SK-N-SH (cell line): ENCODE results near the gene GALC. TPM values are rescaled to one million over a fixed set of nuclear protein-coding genes. Genes with fewer than 3 reads are reported as not detected.

Experiments
- CTCF ChIA-PET: fragments of 300-600, 350-600 bp; formaldehyde crosslinking; extraction: SDS; loops from one replicate; lab custom pipeline; 2021; lab: Yijun Ruan, JAX
- POLR2A ChIA-PET: fragments of 350-600 bp; sonication (Branson Sonifier 250); formaldehyde crosslinking; extraction: SDS; loops from one replicate; lab custom pipeline; 2020; ENCODE audit warnings: antibody characterized with exemption, inconsistent platforms; lab: Yijun Ruan, JAX
- DNase-seq: peaks from one replicate; pipeline ENCODE4 v3.0.0; 2012
- H2AFZ ChIP-seq: fragments of 200-600 bp; sonication (generic); 2 replicates; pipeline ENCODE4 v1.8.1; 2016; ENCODE audit warnings: antibody characterized with exemption, mild to moderate bottlenecking, low read depth
- H3F3A ChIP-seq: fragments of 200-600 bp; sonication (generic); replicated peaks from 2 replicates; pipeline ENCODE3; 2016; ENCODE audit warnings: antibody characterized with exemption, mild to moderate bottlenecking; ENCODE audit not compliant: insufficient read depth
- H3K27ac ChIP-seq, 2 experiments: fragments of 200-500 bp in 1 of 2; fragments of 200-600 bp in 1 of 2; sonication (Bioruptor generic) in 1 of 2; sonication (generic), shearing (Covaris generic) in 1 of 2; 2 replicates each; pipeline versions ENCODE4 v1.5.1 to v1.6.1; 2014 to 2016; ENCODE audit warnings: low read depth in 2 of 2, inconsistent platforms in 1 of 2, low read length in 1 of 2, mild to moderate bottlenecking in 1 of 2, mixed read lengths in 1 of 2
- H3K27me3 ChIP-seq: fragments of 200-600 bp; sonication (generic), shearing (Covaris generic); 2 replicates; pipeline ENCODE4 v1.6.1; 2016; ENCODE audit warnings: mixed run types; ENCODE audit not compliant: insufficient read depth
- H3K36me3 ChIP-seq, 2 experiments: fragments of 200-500 bp in 1 of 2; fragments of 200-600 bp in 1 of 2; sonication (Bioruptor generic) in 1 of 2; sonication (generic) in 1 of 2; replicated peaks in 1 of 2; 2 replicates each; pipeline versions ENCODE3 to v1.5.1; 2014 to 2016; ENCODE audit warnings: low read length in 1 of 2, mild to moderate bottlenecking in 1 of 2; ENCODE audit not compliant: insufficient read depth in 2 of 2, control insufficient read depth in 1 of 2
- H3K4me1 ChIP-seq, 2 experiments: fragments of 200-500 bp in 1 of 2; fragments of 200-600 bp in 1 of 2; sonication (Bioruptor generic) in 1 of 2; sonication (generic), shearing (Covaris generic) in 1 of 2; 2 replicates each; pipeline versions ENCODE4 v1.5.1 to v1.6.1; 2014 to 2016; ENCODE audit warnings: low read depth in 1 of 2, low read length in 1 of 2, mixed run types in 1 of 2; ENCODE audit not compliant: insufficient read depth in 2 of 2, control insufficient read depth in 1 of 2
- H3K4me2 ChIP-seq: fragments of 200-600 bp; sonication (generic), shearing (Covaris generic); 2 replicates; pipeline ENCODE4 v1.6.1; 2017; ENCODE audit warnings: mixed run types
- H3K4me3 ChIP-seq, 2 experiments: fragments of 200-500 bp in 1 of 2; fragments of 200-600 bp in 1 of 2; sonication (Bioruptor generic) in 1 of 2; sonication (generic), shearing (Covaris generic) in 1 of 2; 2 replicates each; pipeline versions ENCODE4 v1.5.1 to v1.8.1; 2014 to 2016; ENCODE audit warnings: low read depth in 2 of 2, inconsistent platforms in 1 of 2, low read length in 1 of 2, mild to moderate bottlenecking in 1 of 2, mixed read lengths in 1 of 2, moderate library complexity in 1 of 2
- H3K79me2 ChIP-seq: fragments of 200-600 bp; sonication (generic); 2 replicates; pipeline ENCODE4 v1.8.1; 2017; ENCODE audit warnings: mild to moderate bottlenecking; ENCODE audit not compliant: insufficient read depth
- H3K9ac ChIP-seq: fragments of 200-600 bp; sonication (generic); 2 replicates; pipeline ENCODE4 v1.6.1; 2017; ENCODE audit warnings: mixed run types
- H3K9me2 ChIP-seq: fragments of 200-600 bp; sonication (generic); 2 replicates; pipeline ENCODE4 v1.6.1; 2017; ENCODE audit warnings: mixed run types
- H3K9me3 ChIP-seq: fragments of 200-600 bp; sonication (generic); 2 replicates; pipeline ENCODE4 v1.6.1; 2017; ENCODE audit warnings: mixed run types, mild to moderate bottlenecking, moderate library complexity
- H4K20me1 ChIP-seq: fragments of 200-600 bp; sonication (generic); 2 replicates; pipeline ENCODE4 v1.6.1; 2017; ENCODE audit warnings: mild to moderate bottlenecking, mixed run types; ENCODE audit not compliant: insufficient read depth
- CTCF ChIP-seq: fragments of 200-600 bp; sonication (generic); IDR thresholded peaks from 2 replicates; pipeline ENCODE4 v1.6.1; 2017; ENCODE audit warnings: antibody characterized with exemption, mild to moderate bottlenecking, moderate library complexity
- EP300 ChIP-seq, 2 experiments: IDR thresholded peaks; 2 replicates each; pipeline versions ENCODE4 v1.4.0 to v1.6.1; 2012; ENCODE audit warnings: borderline replicate concordance in 1 of 2, low read depth in 1 of 2, low read length in 1 of 2
- FOSL2 ChIP-seq: IDR thresholded peaks from 2 replicates; pipeline ENCODE4 v1.4.0; 2012; ENCODE audit warnings: low read depth, mild to moderate bottlenecking, moderate library complexity, borderline replicate concordance
- GABPA ChIP-seq: IDR thresholded peaks from 2 replicates; pipeline ENCODE4 v1.4.0; 2012; ENCODE audit warnings: low read depth, mild to moderate bottlenecking
- GATA2 ChIP-seq: sonication (generic); formaldehyde crosslinking; IDR thresholded peaks from 2 replicates; pipeline ENCODE4 v1.5.0; 2020; ENCODE audit warnings: mild to moderate bottlenecking, missing genetic modification reagents
- JUND ChIP-seq: IDR thresholded peaks from 2 replicates; pipeline ENCODE4 v1.4.0; 2012
- MXI1 ChIP-seq: IDR thresholded peaks from 2 replicates; pipeline ENCODE4 v1.6.1; 2012; ENCODE audit warnings: mild to moderate bottlenecking, low read depth, low read length, improper control_type of control experiment
- POLR2AphosphoS5 ChIP-seq: IDR thresholded peaks from 2 replicates; pipeline ENCODE4 v1.6.1; 2012; ENCODE audit warnings: low read depth, low read length
- REST ChIP-seq: IDR thresholded peaks from 2 replicates; pipeline ENCODE4 v1.6.1; 2012; ENCODE audit warnings: mild to moderate bottlenecking, low read depth, low read length, moderate library complexity
- RFX5 ChIP-seq: IDR thresholded peaks from 2 replicates; pipeline ENCODE4 v1.6.1; 2012; ENCODE audit warnings: mild to moderate bottlenecking, improper control_type of control experiment, low read length
- USF2 ChIP-seq: fragments of 150-350 bp; IDR thresholded peaks from 2 replicates; pipeline ENCODE4 v1.6.1; 2017; ENCODE audit warnings: antibody characterized with exemption, low read length, low read depth, borderline replicate concordance
- WGBS: methylation state at CpG from one replicate; pipeline ENCODE4 v1.1.6; 2017; ENCODE audit warnings: low lambda C conversion rate; 5-methylcytosine and 5-hydroxymethylcytosine counted together
- polyA plus RNA-seq, 3 experiments: library from polyadenylated mRNA; depleted of rRNA; stranded (reverse); fragments of >200 nt; gene quantifications; 2 replicates each; pipeline ENCODE4 v1.2.3, GENCODE V29; 2012
- TF ChIP-seq, protein P1 (sequence below): IDR thresholded peaks from 2 replicates; pipeline ENCODE4 v1.4.0; 2012; ENCODE audit warnings: low read depth, borderline replicate concordance

The GALC gene
- polyA plus RNA-seq, 1 of the 3 experiments (the other 2 are of a cell fraction) = 9.7 TPM

- TF ChIP-seq EP300 (IDR thresholded peaks at IDR 0.05; ENCODE audit: borderline replicate concordance in 1 of 2, low read depth in 1 of 2, low read length in 1 of 2) (no peak), MXI1 (no peak), GATA2 (CRISPR knock-in tag) (no peak), CTCF (no peak), JUND (no peak), GABPA (no peak), POLR2AphosphoS5 (no peak)
- TF ChIP-seq, protein P1, sequence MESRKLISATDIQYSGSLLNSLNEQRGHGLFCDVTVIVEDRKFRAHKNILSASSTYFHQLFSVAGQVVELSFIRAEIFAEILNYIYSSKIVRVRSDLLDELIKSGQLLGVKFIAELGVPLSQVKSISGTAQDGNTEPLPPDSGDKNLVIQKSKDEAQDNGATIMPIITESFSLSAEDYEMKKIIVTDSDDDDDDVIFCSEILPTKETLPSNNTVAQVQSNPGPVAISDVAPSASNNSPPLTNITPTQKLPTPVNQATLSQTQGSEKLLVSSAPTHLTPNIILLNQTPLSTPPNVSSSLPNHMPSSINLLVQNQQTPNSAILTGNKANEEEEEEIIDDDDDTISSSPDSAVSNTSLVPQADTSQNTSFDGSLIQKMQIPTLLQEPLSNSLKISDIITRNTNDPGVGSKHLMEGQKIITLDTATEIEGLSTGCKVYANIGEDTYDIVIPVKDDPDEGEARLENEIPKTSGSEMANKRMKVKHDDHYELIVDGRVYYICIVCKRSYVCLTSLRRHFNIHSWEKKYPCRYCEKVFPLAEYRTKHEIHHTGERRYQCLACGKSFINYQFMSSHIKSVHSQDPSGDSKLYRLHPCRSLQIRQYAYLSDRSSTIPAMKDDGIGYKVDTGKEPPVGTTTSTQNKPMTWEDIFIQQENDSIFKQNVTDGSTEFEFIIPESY = no peak
Measured at GRCh38 chr14:88036422-88036821, 43.4 kb upstream of the GALC start (continued).

DNA sequence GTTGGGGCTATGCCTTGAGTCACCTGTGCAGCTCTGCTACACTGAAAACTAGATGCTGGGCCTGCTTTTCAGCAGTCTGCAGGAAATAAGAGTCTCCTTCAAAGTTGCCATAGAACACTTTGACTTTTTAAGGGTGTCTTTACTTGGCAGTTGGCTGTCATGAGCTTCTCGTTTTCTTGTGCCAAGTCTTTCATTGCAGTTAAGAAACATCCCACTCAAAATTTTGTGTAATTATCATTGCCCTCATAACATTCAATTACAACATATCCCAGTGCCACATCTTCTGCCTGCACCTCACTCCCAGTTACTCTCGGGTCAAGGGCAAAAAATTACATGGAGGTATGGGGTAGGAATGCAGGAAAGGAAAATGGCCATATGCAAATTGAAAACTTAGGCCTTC is 41.1 kb upstream of the GALC start:
- Histone ChIP-seq H3K9me2 (no peaks in the 10 kb centered on the region), H3K9me3 (no peaks in the 10 kb centered on the region), H3K4me2 (no peak overlapping the region), H3K4me3 (no peak overlapping the region), H3K27ac (no peak overlapping the region), H3F3A (no peaks in the 10 kb centered on the region), H3K4me1 (no peaks in the 10 kb centered on the region), H3K36me3 (no peaks in the 10 kb centered on the region), H3K27me3 (no peaks in the 10 kb centered on the region), H2AFZ (no peak overlapping the region), H3K79me2 (no peaks in the 10 kb centered on the region), H4K20me1 (no peaks in the 10 kb centered on the region), H3K9ac (no peak overlapping the region)
- TF ChIP-seq USF2 (no peak), RFX5 (no peak), MXI1 (no peak)
- WGBS = 18% methylated on average over 2 of the region's 2 CpGs
- DNase-seq = no peak
- ChIA-PET CTCF (no interaction called here), POLR2A (no interaction called here)

GRCh38 chr14:88032373-88032772 is 39.4 kb upstream of the GALC start:
- Histone ChIP-seq H4K20me1 (no peaks in the 10 kb centered on the region), H3K36me3 (no peaks in the 10 kb centered on the region), H3K4me1 (no peaks in the 10 kb centered on the region), H3K9me3 (no peaks in the 10 kb centered on the region), H3F3A (no peaks in the 10 kb centered on the region), H3K9ac (no peak overlapping the region), H3K79me2 (no peaks in the 10 kb centered on the region), H3K27me3 (no peaks in the 10 kb centered on the region), H3K4me2 (no peak overlapping the region), H3K27ac (no peak overlapping the region), H3K9me2 (no peaks in the 10 kb centered on the region), H2AFZ (no peak overlapping the region), H3K4me3 (no peak overlapping the region)
- CTCF ChIA-PET = no interaction called here
- POLR2A ChIA-PET = no interaction called here
- no peak for DNase-seq
- WGBS = 27% methylated on average over 1 of the region's 1 CpG
- no peak for TF ChIP-seq USF2
- no peak for TF ChIP-seq CTCF
- no peak for TF ChIP-seq FOSL2
- no peak for TF ChIP-seq REST
- no peak for TF ChIP-seq JUND
